A673 (cell line): Measurements from ENCODE around the gene LNX1. TPM values are rescaled to one million over a fixed set of nuclear protein-coding genes. Genes with fewer than 3 reads are reported as not detected.

Experiments
- BruUV-seq: library from RNA; stranded (reverse); fragments of 400-500 nt; replicated peaks from 2 replicates; lab custom pipeline; 2021; lab: Mats Ljungman, UMichigan
- CTCF ChIA-PET: fragments of 300-600 bp; sonication (Branson Sonifier 250); formaldehyde crosslinking; loops from one replicate; lab custom pipeline; 2022; ENCODE audit warnings: antibody characterized with exemption; lab: Charles Lee
- POLR2A ChIA-PET: fragments of 300-600 bp; sonication (Branson Sonifier 250); formaldehyde crosslinking; loops from one replicate; lab custom pipeline; 2022; ENCODE audit warnings: antibody characterized with exemption; ENCODE audit not compliant: low non-redundant PET; lab: Charles Lee
- DNase-seq: peaks from one replicate; pipeline ENCODE4 v3.0.0-alpha.2; 2015; ENCODE audit warnings: low spot score
- H3K27ac ChIP-seq: fragments of 200-600 bp; sonication (generic); 2 replicates; pipeline ENCODE4 v1.5.1; 2016; ENCODE audit warnings: mixed run types, low read depth, mild to moderate bottlenecking, mixed read lengths, antibody characterized with exemption, low read length; ENCODE audit not compliant: poor library complexity, severe bottlenecking
- H3K27me3 ChIP-seq: fragments of 200-600 bp; sonication (generic); replicated peaks from 2 replicates; pipeline ENCODE4 v1.6.1; 2017; ENCODE audit warnings: mixed run types, low read depth, mild to moderate bottlenecking, mixed read lengths, antibody characterized with exemption, low read length; ENCODE audit not compliant: insufficient read depth, poor library complexity
- H3K36me3 ChIP-seq: fragments of 200-600 bp; sonication (generic); 2 replicates; pipeline ENCODE4 v1.6.1; 2016; ENCODE audit warnings: mixed run types, mild to moderate bottlenecking, mixed read lengths, antibody characterized with exemption, low read length; ENCODE audit not compliant: insufficient read depth, poor library complexity, severe bottlenecking
- H3K4me1 ChIP-seq: fragments of 200-600 bp; sonication (generic); 2 replicates; pipeline ENCODE4 v1.6.1; 2017; ENCODE audit warnings: mixed run types, mild to moderate bottlenecking, mixed read lengths, antibody characterized with exemption, low read length; ENCODE audit not compliant: insufficient read depth, poor library complexity, severe bottlenecking
- H3K4me3 ChIP-seq: fragments of 200-600 bp; sonication (generic); 2 replicates; pipeline ENCODE4 v1.5.1; 2016; ENCODE audit warnings: low read depth, mixed run types, mild to moderate bottlenecking, mixed read lengths, low read length; ENCODE audit not compliant: poor library complexity, severe bottlenecking
- H3K9me3 ChIP-seq: fragments of 200-600 bp; sonication (generic); 2 replicates; pipeline ENCODE4 v1.6.1; 2016; ENCODE audit warnings: mixed run types, low read depth, mild to moderate bottlenecking, mixed read lengths, antibody characterized with exemption, low read length; ENCODE audit not compliant: poor library complexity, severe bottlenecking
- EZH2 ChIP-seq: fragments of 200-600 bp; sonication (generic); IDR thresholded peaks from 2 replicates; pipeline ENCODE4 v1.6.1; 2017; ENCODE audit warnings: borderline replicate concordance, low read depth, mild to moderate bottlenecking, mixed read lengths, antibody characterized with exemption, low read length; ENCODE audit not compliant: poor library complexity, severe bottlenecking
- intact Hi-C: fragments of 100-400 bp; cut with micrococcal nuclease; formaldehyde crosslinking; loops from one replicate; pipeline ENCODE4 v1.10.0; 2022; ENCODE audit not compliant: unreplicated experiment
- total RNA-seq: library from RNA; stranded (reverse); gene quantifications from 2 replicates; pipeline ENCODE4 v1.2.3, GENCODE V29; 2021
- TF ChIP-seq, protein P1 (sequence below): fragments of 300-800, 200-600 bp; sonication (generic); conservative IDR thresholded peaks from 2 replicates; pipeline ENCODE4 v1.5.1; 2017; ENCODE audit warnings: low read depth, mild to moderate bottlenecking, antibody characterized with exemption, low read length, moderate library complexity, mixed read lengths

Gene LNX1
- total RNA-seq, 1 experiment from 2014 or later = not detected

DNA sequence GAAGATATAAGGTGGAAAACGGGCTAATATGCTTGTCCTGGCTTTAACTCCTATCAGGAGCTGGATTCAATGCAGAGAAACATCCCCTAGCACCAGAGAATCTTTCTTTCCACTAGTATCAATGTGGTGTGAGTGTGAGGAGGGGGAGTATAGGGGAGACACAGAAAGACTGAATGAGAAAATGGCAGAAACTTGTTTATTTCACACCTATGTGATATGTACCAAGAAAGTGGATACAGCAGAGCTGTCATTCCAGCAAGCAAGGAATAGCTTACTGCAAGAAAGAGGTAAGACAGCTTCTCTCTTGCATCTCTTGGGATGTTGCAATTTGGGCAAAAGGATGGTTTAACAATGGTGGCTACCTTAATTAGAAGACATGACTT is 105.6 kb downstream of the LNX1 start:
- no peak for DNase-seq
- ChIA-PET POLR2A (no interaction called here), CTCF (no interaction called here)
- Histone ChIP-seq H3K27me3 (no peaks in the 10 kb centered on the region), H3K27ac (no peak overlapping the region), H3K36me3 (no peaks in the 10 kb centered on the region), H3K9me3 (no peaks in the 10 kb centered on the region), H3K4me3 (no peak overlapping the region), H3K4me1 (no peaks in the 10 kb centered on the region)
- intact Hi-C loops = no loop called here
- TF ChIP-seq EZH2 = no peak
- TF ChIP-seq, protein P1, sequence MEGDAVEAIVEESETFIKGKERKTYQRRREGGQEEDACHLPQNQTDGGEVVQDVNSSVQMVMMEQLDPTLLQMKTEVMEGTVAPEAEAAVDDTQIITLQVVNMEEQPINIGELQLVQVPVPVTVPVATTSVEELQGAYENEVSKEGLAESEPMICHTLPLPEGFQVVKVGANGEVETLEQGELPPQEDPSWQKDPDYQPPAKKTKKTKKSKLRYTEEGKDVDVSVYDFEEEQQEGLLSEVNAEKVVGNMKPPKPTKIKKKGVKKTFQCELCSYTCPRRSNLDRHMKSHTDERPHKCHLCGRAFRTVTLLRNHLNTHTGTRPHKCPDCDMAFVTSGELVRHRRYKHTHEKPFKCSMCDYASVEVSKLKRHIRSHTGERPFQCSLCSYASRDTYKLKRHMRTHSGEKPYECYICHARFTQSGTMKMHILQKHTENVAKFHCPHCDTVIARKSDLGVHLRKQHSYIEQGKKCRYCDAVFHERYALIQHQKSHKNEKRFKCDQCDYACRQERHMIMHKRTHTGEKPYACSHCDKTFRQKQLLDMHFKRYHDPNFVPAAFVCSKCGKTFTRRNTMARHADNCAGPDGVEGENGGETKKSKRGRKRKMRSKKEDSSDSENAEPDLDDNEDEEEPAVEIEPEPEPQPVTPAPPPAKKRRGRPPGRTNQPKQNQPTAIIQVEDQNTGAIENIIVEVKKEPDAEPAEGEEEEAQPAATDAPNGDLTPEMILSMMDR = no peak
- BruUV-seq = no TSS peak

DNA sequence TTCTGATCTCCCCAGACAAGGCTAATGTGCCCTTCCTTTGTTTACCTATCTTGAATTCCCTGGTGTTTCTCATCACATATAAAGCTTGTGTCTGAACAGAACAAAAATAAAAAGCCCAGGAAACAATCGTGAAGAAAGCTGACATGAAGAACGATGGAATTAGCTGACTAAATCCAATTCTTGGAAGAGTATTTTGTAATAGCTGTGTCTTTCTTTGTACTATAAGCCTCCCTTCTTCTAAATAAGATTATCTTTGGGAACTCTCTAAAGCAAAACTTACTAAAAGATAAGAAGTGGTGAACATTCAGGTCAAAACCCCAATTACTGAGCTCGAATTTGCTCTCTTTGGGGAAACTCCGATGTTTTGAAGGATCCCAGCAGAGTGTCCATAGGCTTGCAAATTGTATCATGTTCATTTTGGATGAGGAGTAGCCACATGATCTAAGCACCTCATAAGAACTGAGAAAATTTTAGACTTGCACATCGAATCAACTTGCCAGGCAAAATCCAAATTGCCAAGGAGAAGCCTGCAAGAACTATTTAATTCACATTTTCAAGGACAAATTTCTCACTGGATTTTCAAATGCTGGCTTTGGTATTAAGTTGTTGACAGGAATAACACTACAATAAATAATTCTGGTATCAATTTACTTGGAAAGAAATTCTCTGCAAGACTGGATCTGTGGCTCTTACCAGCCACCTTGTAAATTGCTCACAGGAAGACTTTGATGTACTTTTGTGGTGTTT is 106.2 kb downstream of the LNX1 start:
- BruUV-seq = no TSS peak
- Histone ChIP-seq H3K4me1 (no peaks in the 10 kb centered on the region), H3K27me3 (no peaks in the 10 kb centered on the region), H3K27ac (no peak overlapping the region), H3K9me3 (no peaks in the 10 kb centered on the region), H3K4me3 (no peak overlapping the region), H3K36me3 (no peaks in the 10 kb centered on the region)
- intact Hi-C loops = no loop called here
- ChIA-PET POLR2A (no interaction called here), CTCF (no interaction called here)
- TF ChIP-seq EZH2 = no peak
- TF ChIP-seq, protein P1 = no peak
- no peak for DNase-seq

- CTCF ChIA-PET = no interaction called here
- intact Hi-C loops = no loop called here
- TF ChIP-seq EZH2 = no peak
- TF ChIP-seq, protein P1 = no peak
- Histone ChIP-seq H3K4me1 (no peaks in the 10 kb centered on the region), H3K4me3 (no peak overlapping the region), H3K27ac (no peak overlapping the region), H3K27me3 (no peaks in the 10 kb centered on the region), H3K9me3 (no peaks in the 10 kb centered on the region), H3K36me3 (no peaks in the 10 kb centered on the region)
- POLR2A ChIA-PET = no interaction called here
- no peak for DNase-seq
- no TSS peak for BruUV-seq
These were observed 108.0 kb downstream of the LNX1 start for GRCh38 chr4:53483250-53483649.
